GM18520 (cell line): ENCODE measurements around the gene MYBPH.

Experiments used
- ATAC-seq: cut with Tn5 transposase; IDR thresholded peaks from one replicate; pipeline ENCODE4 v1.9.1; 2021; ENCODE audit not compliant: unreplicated experiment

Gene MYBPH

DNA sequence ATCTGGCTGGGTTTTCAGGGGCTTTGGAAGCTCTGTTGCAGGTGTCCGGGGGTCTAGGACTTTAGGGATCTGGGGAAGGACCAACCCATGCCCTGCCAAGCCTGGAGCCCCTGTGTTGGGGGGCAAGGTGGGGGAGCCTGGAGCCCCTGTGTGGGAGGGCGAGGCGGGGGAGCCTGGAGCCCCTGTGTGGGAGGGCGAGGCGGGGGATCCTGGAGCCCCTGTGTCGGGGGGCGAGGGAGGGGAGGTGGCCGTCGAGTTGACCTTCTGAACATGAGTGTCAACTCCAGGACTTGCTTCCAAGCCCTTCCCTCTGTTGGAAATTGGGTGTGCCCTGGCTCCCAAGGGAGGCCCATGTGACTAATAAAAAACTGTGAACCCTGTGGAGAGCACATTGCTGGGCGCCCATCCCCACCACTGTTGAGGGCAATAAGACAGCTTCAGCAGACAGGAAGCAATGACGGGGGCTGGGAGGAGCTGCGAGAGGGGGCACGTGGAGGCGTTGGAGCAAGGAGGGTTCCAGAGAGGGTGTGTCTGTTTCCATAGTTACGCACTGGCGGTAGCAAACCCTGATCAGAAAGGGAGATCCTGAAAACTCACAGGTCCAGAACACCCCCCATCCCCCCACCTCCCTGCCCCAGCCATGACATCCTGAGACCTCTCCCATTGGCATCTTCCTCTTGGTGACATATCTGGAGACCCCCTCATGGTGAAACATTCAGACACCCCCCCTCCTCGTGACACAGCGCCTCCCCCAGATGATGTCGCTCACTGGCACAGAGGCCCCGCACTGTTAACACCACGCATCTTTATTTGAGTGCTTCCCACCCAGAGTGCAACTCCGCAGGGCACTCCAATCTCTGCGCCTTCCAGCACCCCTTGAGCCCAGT is 8.4 kb downstream of the MYBPH start:
- ATAC-seq = no peak

DNA sequence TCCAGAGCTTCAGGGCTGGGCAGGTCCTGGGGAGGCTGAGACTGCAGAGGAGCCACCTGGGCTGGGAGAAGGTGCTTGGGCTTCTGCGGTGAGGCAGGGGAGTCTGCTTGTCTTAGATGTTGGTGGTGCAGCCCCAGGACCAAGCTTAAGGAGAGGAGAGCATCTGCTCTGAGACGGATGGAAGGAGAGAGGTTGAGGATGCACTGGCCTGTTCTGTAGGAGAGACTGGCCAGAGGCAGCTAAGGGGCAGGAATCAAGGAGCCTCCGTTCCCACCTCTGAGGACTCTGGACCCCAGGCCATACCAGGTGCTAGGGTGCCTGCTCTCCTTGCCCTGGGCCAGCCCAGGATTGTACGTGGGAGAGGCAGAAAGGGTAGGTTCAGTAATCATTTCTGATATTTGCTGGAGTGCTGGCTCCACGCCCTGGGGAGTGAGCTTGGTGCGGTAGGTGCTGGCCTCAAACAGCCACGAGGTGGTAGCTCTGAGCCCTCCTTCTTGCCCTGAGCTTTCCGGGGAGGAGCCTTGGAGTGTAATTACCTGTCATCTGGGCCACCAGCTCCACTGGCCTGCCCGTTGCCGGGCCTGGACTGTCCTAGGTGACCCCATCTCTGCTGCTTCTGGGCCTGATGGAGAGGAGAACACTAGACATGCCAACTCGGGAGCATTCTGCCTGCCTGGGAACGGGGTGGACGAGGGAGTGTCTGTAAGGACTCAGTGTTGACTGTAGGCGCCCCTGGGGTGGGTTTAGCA is 9.3 kb downstream of the MYBPH start:
- ATAC-seq = no peak

DNA sequence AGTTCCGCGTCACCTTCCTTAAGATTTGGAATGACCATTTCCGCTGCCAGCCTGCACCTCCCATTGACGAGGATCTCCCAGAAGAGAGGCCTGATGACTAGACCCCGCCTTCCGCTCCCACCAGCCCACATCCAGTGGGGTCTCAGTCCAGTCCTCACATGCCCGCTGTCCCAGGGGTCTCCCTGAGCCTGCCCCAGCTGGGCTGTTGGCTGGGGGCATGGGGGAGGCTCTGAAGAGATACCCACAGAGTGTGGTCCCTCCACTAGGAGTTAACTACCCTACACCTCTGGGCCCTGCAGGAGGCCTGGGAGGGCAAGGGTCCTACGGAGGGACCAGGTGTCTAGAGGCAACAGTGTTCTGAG is 9.8 kb downstream of the MYBPH start:
- ATAC-seq = no peak

DNA sequence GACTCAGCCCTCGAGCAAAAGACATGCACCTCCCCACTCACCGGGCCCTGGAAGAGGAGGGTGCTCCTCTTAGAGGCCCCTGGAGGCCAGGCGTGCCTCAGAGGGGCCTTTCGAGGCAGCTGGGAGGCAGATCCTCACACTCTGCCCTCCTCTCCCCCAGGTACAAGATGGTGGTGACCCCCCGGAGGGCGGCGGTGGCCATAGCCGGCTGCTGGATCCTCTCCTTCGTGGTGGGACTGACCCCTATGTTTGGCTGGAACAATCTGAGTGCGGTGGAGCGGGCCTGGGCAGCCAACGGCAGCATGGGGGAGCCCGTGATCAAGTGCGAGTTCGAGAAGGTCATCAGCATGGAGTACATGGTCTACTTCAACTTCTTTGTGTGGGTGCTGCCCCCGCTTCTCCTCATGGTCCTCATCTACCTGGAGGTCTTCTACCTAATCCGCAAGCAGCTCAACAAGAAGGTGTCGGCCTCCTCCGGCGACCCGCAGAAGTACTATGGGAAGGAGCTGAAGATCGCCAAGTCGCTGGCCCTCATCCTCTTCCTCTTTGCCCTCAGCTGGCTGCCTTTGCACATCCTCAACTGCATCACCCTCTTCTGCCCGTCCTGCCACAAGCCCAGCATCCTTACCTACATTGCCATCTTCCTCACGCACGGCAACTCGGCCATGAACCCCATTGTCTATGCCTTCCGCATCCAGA is 10.4 kb downstream of the MYBPH start:
- ATAC-seq = no peak

DNA sequence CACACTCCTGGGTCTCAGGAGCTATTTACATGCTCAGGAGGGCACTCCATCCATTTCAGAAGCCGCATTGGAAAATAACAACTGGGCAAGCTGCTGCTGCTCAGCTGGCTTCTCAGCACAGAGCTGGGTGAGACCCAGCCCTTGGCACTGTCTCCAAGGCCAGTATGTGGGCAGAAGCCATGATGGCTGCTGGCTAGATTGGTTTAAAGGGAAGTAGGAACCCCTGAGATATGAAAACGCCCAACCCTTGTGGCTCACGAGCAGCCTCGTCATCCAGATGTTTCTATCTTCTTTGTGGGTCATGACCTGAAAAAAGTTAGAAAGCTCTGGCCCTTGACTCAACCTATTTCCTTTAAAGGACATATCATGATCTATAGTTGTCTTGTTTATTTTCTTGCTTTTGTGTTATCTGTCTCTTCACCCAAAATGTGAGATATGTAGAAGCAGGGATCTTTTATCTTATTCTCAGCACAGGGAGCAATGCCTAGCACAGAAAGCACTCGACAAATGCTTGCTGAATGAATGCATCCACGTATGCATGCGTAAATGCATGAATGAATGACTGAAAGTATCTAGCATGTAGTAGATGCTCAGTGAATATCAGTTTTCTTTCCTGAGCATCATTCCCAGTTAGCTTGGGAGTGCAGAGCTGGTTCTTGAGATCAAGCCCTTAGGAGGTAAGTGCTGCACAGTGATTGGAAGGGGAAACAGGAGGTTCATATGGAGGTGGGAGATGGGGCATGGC is 11.6 kb downstream of the MYBPH start:
- ATAC-seq = no peak

DNA sequence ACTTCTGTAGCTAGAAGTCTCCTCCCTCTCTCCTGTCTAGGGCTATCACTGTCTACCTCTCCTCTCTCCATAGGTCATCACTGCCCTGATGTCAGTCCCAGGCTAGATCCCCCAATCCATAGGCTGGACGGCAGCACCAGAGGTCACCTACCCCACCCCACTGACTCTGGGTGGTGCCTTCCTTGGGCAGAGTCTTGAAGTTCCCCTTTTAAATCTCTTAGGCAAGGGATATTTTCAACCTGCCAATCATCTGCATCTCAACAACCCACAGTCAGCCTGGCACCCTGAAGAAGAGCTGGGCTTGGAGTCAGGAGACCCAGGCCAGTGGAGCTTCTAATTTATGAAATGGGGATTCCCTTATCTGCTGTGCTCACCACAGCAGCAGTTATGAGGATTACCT is 13.2 kb downstream of the MYBPH start:
- no peak for ATAC-seq

DNA sequence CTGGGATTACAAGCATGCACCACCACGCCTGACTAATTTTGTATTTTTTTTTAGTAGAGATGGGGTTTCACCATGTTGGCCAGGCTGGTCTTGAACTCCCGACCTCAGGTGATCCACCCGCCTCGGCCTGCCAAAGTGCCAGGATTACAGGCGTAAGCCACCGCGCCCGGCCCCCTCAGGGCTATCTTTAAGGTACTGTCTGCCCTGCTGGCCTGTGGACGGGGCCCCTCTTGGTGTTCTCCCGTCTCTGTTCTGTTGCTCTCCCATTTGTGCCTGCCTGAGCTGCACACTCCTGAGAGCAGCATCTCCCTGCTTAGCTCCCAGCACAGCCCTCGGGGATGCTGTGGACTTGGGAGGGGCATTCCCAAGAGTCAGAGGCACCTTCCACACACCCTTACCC is 13.9 kb downstream of the MYBPH start:
- ATAC-seq = no peak

DNA sequence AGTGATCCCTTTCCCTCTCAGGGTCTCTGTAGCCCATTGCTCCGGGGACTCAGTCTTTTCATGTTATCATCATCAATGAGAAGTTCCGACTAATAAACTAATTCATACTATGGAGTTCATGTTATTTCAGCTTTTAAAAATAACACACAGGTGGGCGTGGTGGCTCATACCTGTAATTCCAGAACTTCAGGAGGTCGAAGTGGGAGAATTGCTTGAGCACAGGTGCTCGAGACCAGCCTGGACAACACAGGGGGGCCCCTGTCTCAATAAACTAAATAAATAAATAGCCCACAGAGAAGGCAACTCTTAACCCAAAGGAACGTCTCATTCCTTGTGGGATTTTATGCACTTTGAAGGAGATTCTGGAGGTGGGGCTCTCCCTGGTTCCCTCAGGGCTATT is 14.5 kb downstream of the MYBPH start:
- ATAC-seq = no peak

DNA sequence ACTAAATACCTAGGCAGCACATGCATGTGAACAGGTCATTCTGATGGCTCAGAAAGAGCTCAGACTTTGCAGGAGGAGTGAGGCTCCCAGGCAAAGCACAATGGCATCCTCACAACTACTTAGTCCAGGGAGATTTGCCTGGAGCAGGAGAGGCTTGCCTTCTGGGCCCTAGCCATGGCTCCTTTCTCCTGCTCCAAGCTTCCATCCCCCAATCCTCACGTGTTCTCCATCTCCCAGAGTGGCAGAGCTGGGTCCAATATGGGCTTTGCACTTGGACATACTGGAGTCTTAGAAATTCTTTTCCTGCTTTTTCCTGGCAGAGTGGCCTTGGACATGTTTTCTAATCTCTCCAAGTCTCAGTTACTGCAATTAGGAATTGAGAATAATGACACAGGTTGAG is 15.8 kb downstream of the MYBPH start:
- no peak for ATAC-seq

DNA sequence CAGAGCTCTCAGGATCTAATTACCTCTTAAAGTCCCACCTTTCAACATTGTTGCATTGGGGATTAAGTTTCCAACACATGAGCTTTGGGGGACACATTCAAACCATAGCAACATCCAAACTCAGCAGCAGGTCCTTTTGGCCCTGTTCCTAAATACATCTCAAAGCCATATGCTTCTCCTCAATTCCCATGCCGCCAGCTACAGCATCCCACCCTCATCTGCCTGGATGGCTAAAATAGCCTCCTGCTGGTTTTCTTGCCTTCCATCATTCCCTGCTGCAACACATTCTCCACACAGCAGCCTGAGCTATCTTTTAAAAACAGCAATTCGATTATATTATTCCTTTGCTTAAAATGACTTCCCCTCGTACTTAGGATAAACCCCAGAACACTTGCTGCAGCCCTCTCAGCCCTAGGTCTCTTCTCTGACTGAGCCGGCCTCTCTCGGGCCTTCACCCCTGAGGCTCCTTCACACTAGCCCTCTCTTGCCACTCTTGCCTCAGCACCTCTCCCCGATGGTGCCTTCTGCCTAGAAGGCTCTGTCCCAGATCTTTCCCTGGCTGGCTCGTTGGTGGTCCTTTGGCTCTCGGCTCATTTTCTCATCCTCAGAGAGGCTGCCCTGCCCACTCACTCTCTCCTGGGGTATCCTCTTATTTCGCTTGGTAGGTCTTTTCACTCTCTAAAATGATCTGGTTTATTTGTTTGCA is 16.5 kb downstream of the MYBPH start:
- no peak for ATAC-seq

DNA sequence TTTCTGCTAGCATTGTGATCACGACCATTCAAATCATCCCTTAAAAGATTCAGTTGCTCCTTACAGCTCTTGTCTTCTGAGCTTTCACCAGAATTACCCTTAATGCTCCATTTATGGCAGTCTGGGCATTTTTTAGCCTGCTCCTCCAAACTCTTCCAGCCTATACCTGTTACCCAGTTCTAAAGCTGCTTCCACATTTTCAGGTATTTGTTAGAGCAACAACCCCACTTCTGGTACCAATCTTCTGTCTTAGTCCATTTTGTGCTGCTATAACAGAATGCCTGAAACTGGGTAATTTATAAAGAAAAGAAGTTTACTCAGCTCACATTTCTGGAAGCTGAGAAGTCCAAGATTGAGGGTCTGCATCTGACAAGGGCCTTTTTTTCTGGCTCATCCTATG is 17.2 kb downstream of the MYBPH start:
- no peak for ATAC-seq

DNA sequence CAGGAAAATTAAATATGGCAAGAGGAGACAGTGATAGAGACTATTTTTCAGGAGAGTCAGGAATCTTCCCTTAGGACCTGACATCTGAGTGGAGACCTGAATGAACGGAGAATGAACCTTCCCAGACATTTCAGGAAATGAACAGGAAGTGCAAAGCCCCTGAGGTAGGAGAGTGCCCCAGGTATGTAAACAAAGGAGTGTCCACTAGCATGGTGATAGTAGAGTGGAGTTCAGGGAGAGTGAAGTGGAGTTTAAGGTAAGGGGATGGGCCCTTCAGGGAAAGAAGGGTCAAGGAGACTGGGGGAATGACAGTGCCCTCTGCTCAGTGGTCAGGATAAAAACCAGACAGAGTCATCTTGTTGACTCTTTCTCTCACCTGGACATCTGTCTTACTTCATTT is 19.3 kb downstream of the MYBPH start:
- ATAC-seq = no peak

DNA sequence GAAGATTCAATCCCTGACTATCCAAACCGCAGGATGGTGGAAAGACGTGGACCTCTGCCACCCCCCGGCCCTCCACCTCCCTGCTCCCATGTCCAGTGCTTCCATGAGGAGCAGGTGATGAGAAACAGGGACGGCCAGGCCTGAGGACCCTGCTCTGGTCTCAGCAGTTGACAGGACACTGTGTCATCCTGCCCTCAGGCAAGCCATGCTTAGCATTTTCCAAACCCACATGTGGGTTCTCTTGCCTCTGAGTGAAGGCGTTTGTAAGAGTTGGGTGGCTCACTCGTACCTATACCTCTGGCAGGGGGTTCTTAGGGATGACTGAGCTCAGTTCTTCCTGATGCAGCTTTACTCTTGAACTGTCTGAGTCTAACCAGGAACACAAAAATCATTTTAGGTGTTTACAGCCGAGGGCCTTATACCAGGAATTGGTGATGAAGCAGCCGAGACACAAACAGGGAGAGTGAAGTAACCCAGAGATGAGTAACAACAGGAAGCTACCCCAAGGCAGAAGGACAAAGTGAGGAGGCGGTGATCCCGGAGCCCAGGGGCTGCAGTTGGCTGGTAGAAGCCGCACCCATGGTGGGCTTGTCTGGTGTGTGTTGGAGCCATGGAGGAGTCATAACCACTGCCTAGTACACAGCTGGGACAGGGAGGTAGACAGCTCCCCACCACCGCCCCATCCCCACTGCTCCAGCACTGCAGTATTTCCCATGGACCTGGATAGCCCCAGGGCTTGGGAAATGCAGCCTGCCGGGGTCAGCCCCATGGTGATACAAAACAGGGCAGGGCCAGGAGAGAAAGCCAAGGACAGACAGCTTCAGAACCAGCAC is 21.4 kb downstream of the MYBPH start:
- no peak for ATAC-seq

DNA sequence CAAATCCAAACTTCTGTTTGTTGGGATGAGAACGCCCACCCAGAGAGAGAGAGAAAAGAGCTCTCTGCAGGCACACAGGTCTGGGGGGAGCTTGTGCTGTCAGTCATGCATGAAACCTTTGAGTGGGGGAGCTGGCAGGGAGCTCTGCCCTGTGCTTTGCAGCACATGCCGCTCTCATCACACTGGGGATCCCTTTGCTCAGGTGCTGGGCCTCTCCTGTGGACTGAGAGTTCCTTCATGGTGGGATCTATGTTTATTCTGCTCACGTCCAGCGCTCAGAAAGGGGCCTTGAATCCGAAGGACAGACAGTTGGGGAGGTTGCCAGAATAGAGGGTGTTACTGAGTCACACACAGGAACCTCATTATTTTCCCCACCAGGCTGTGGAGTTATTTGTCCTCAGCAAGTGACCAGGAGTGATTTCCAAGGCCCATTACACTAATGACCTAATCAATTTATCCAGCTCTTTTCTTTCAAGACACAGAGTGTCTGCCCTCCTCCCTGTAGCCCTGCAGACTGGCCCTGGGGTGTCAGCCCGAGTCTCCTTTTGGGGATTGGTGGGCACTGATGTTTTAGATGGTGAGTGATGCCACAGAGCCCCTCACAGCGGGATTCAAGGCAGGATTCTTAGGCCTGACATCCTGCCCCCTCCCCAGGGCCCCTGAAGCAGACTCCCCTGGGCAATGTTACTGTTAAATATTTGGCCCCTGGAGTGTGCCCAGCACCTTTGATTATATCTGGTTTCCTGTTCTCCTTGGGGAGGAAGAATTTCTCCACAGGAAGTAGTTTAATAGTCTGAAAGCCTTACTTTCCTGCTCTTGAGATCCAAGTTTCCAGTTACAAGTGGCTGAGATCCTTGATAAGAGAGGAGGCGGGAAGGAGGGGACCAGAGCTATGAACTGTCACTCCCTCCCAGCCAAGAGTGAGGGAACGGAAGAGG is 22.3 kb downstream of the MYBPH start:
- no peak for ATAC-seq

DNA sequence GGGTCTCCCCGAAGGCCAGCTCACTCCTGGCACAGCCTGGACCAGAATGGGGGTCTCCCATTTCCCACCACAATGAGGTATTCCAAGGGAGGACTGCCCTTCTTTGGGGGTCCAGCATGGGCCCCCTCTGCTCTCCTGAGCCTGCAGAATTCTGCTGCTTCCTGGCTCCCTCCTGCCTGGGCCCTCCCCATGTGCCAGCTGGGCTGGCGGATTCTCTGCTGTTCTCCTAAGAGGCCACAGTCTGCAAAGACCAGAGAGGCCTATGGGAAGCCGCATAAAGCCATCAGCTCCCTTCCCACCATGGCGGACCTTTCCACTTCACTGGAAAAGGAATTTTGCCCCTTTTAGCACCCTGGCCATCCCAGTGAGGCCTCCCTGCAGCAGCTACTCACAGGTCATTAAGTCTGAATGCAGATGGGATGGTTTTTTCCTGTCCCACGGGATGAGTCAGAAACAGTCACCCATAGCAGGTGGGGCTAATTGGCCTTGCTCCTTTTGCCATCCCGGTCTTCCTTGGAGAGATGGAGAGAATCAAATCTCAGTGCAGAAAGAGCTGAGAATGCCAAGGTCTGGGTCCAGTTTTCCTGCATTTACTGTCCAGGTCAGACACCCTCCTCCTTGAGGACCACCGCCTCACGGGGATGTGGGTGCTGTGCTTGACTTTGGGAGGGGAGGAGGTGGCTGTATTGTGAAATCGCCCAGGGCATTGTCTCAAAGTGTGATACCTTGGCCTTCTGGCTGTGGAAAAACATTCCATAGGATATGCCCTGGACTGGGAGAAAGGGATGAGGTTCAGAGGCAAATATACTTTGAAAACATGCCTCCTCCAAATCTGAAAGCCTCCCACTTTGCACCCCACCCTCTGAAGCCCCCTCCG is 23.2 kb downstream of the MYBPH start:
- no peak for ATAC-seq

DNA sequence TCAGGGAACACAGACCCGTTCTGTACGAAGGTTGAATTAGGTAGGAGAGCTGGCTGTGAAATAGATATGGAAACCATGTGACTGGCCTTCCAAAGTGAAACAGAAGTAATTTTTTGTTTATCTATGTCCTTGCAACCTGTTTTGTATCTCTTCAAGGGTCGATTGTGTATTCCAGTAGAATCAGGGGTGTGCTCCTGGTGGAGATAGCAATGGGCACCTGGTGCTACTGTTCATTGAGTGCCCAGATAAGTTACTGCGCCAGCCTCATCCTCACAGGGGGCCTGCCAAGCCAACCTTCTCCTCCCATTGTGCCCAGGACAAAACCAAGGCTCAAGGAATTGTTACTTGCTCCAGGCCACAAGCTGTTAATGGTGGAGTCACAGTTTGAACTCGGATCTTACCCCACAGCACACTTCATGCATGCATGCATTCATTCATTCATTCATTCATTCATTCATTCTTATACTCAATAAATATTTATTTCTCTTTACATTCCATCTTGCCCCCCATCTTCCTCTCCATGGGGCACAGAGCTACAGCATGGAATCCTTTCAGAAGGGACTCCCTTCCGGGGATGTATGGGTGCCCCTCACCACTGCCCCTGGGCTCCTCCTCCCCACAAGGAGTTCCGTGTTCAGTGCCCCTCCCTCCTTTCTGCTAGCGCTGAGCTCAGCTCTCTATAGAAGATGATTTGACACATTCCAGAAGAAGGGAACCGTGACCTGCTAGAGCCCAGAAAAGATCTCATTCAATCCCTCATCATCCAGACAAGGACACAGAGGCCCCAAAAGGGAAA is 24.1 kb downstream of the MYBPH start:
- no peak for ATAC-seq
